GM13976 (cell line): Measurements from ENCODE around the gene DPEP2NB.
"Not testable (repeated sequence)": the region's sequence is repeated elsewhere in the genome, so short reads cannot be mapped to it uniquely, and the experiment has no call there.

ENCODE experiments used
- DNase-seq: peaks from one replicate; pipeline ENCODE4 v3.0.0; 2012; ENCODE audit warnings: low spot score
- CTCF ChIP-seq: IDR thresholded peaks from 2 replicates; pipeline ENCODE4 v1.5.1; 2012; ENCODE audit warnings: borderline replicate concordance, mild to moderate bottlenecking; ENCODE audit not compliant: insufficient read depth; ENCODE audit errors: extremely low read depth, missing control alignments, control extremely low read depth
- in situ Hi-C: fragments of 300-500 bp; cut with MboI; formaldehyde crosslinking; loops from one replicate; pipeline ENCODE4 v1.12.0; 2022; ENCODE audit warnings: low sequenced_read_pairs, mixed read lengths, inconsistent platforms; ENCODE audit not compliant: unreplicated experiment

DPEP2NB gene

DNA sequence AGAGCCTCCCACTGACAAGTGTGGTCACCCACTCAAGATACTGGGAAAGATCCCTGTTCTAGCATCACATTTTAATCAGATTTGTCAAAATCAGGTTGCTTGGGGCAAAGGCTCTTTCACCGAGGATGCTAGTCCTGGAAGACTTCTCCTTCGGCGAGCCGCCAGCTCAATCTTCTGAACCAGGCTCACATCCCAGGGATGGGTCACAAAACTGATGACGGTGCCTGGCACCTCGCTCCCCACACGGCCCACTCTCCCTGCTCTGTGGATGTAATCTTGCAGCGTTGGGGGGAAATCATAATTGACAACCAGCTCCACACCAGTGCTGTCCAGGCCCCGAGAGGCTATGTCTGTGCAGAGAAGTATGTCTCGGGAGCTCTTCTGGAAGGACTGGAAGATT, 5.8 kb upstream of the DPEP2NB start:
- in situ Hi-C loops = no loop called here
- no peak for TF ChIP-seq CTCF
- DNase-seq = no peak

GRCh38 chr16:68019167-68019680, 3.5 kb upstream of the DPEP2NB start:
- in situ Hi-C loops = no loop called here
- no peak for TF ChIP-seq CTCF
- no peak for DNase-seq

- in situ Hi-C loops = no loop called here
- no peak for TF ChIP-seq CTCF
- no peak for DNase-seq
Observed at GRCh38 chr16:68013440-68013839, 2.3 kb downstream of the DPEP2NB start.

GRCh38 chr16:68009872-68010271, 5.8 kb downstream of the DPEP2NB start:
- in situ Hi-C loops, DNase-seq: not testable (repeated sequence)

- DNase-seq = no peak
- TF ChIP-seq CTCF = no peak
- in situ Hi-C loops = no loop called here
Observed at GRCh38 chr16:68009157-68009735, 6.5 kb downstream of the DPEP2NB start.

DNA sequence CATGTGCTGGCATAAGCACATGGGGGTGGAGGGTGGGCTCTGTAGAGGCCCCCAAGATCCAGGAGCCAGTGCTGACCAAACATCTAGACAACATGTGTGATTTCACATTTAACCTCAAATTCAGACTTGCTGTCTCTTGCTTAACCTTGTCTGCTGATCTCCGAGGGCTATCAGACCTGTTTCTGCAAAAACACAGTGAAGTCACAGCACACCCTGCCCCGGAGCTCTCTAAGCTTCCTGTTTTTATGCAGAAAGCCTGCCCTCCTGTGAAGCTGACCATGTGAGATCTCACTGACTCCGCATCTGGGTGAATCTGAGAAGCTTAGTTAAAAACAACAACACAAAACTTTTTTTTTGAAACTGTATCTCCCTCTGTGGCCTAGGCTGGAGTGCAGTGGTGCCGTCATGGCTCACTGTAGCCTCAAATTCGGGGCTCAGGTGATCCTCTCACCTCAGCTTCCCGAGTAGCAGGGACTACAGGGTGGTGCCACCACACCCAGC, 9.9 kb downstream of the DPEP2NB start:
- no peak for TF ChIP-seq CTCF
- in situ Hi-C loops = no loop called here
- DNase-seq = no peak

DNA sequence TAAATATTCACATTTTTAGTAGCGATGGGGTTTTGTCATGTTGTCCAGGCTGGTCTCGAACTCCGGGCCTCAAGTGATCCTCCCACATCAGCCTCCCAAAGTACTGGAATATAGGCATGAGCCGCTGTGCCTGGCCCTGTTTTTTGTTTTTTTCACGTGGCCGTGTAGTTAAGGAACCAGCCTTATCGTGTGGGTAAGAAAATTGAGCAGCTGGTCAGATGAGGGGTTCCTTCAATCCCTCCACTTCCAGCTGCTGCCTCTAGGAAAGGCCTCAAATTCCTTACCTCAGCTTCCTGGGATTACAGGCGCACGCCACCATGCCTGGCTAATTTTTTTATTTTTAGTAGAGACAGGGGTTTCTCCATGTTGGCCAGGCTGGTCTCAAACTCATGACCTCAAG, 10.5 kb downstream of the DPEP2NB start:
- TF ChIP-seq CTCF = no peak
- DNase-seq = no peak
- in situ Hi-C loops = no loop called here
